Measurements from ENCODE around the gene JAG2.

DNA sequence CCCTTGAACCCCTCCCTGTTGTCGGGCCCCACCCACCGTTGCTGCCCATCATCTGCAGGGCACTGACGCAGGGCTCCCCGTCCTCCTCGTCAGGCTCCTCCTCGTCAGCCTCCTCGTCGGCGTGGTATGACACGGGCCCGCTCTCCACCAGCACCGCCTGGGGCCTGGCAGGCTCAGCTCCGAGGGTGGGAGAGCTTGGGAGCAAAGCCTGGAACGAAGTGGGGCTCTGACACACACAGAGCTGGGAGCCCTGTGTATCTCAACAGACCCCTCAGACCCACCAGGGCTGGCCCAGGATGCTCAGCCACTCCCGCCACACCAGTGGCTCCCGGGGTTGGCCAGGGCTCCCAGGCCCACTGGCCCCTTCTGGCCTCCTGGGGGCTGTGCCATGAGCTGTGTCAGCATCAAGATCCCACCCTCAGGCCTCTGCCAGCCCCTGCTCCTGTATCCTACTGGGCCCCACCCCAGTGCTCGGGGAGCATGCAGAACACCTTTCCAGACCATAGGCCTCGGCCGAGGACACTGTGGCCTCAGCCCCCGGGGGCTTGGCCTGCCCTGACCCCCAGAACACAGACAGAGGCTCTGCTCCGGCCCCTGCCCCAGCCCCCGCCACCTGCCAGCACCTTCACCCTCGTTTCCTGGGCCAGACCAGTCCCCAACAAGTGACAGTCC, 42.6 kb upstream of the JAG2 start:
- TF ChIP-seq, protein P1, sequence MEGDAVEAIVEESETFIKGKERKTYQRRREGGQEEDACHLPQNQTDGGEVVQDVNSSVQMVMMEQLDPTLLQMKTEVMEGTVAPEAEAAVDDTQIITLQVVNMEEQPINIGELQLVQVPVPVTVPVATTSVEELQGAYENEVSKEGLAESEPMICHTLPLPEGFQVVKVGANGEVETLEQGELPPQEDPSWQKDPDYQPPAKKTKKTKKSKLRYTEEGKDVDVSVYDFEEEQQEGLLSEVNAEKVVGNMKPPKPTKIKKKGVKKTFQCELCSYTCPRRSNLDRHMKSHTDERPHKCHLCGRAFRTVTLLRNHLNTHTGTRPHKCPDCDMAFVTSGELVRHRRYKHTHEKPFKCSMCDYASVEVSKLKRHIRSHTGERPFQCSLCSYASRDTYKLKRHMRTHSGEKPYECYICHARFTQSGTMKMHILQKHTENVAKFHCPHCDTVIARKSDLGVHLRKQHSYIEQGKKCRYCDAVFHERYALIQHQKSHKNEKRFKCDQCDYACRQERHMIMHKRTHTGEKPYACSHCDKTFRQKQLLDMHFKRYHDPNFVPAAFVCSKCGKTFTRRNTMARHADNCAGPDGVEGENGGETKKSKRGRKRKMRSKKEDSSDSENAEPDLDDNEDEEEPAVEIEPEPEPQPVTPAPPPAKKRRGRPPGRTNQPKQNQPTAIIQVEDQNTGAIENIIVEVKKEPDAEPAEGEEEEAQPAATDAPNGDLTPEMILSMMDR (IDR thresholded peaks at IDR 0.05; ENCODE audit: borderline replicate concordance, extremely low read depth, low read length, poor library complexity, severe bottlenecking) = no peak
- no peak for TF ChIP-seq EZH2 (IDR thresholded peaks at IDR 0.05; ENCODE audit: borderline replicate concordance, low read depth, low read length, severe bottlenecking)

Measured in DND-41 (cell line).